Panc1 (cell line): ENCODE results near the gene STAB1. TPM values are rescaled to one million over a fixed set of nuclear protein-coding genes. Genes with fewer than 3 reads are reported as not detected.

Source experiments
- ATAC-seq: fragments of 200-7000 bp; cut with Tn5 transposase; 2 replicates; pipeline ENCODE4 v1.9.1; 2020; ENCODE audit warnings: mild to moderate bottlenecking, moderate library complexity
- BruUV-seq: library from RNA; stranded (reverse); fragments of 400-500 nt; replicated peaks from 2 replicates; lab custom pipeline; 2021; lab: Mats Ljungman, UMichigan
- CTCF ChIA-PET: fragments of 300-600 bp; sonication (Branson Sonifier 250); formaldehyde crosslinking; loops from one replicate; lab custom pipeline; 2022; ENCODE audit warnings: antibody characterized with exemption; lab: Charles Lee
- POLR2A ChIA-PET: fragments of 300-600 bp; sonication (Branson Sonifier 250); formaldehyde crosslinking; loops from one replicate; lab custom pipeline; 2022; ENCODE audit warnings: antibody characterized with exemption; lab: Charles Lee
- DNase-seq: peaks from one replicate; pipeline ENCODE4 v3.0.0-alpha.2; 2010; ENCODE audit warnings: low read depth, low spot score
- H3K27ac ChIP-seq: 2 replicates; pipeline ENCODE4 v1.5.1; 2011; ENCODE audit warnings: mild to moderate bottlenecking, low read length, inconsistent platforms
- H3K27me3 ChIP-seq: fragments of 200-500 bp; sonication (Bioruptor generic); 2 replicates; pipeline ENCODE4 v1.6.0; 2014; ENCODE audit warnings: low read length, inconsistent platforms; ENCODE audit not compliant: control insufficient read depth, insufficient read depth
- H3K36me3 ChIP-seq: fragments of 200-500 bp; sonication (Bioruptor generic); 2 replicates; pipeline ENCODE4 v1.5.1; 2014; ENCODE audit warnings: inconsistent platforms, mild to moderate bottlenecking, low read length, moderate library complexity; ENCODE audit not compliant: control insufficient read depth, insufficient read depth
- H3K4me1 ChIP-seq: 2 replicates; pipeline ENCODE4 v1.5.1; 2011; ENCODE audit warnings: inconsistent platforms, mild to moderate bottlenecking, low read length, moderate library complexity; ENCODE audit not compliant: control insufficient read depth, insufficient read depth
- H3K4me3 ChIP-seq, 2 experiments: 2 replicates each; pipeline ENCODE4 v1.5.1; 2011 to 2012; ENCODE audit warnings: low read depth in 2 of 2, low read length in 2 of 2, mild to moderate bottlenecking in 2 of 2, inconsistent platforms in 1 of 2, moderate library complexity in 1 of 2
- H3K9me3 ChIP-seq: fragments of 200-500 bp; sonication (Bioruptor generic); 2 replicates; pipeline ENCODE4 v1.5.1; 2014; ENCODE audit warnings: low read depth, mild to moderate bottlenecking, inconsistent platforms, low read length, moderate library complexity; ENCODE audit not compliant: control insufficient read depth, insufficient read depth
- CTCF ChIP-seq: fragments of 450-650 bp; IDR thresholded peaks from 2 replicates; pipeline ENCODE4 v1.5.1; 2017; ENCODE audit warnings: mild to moderate bottlenecking
- POLR2AphosphoS5 ChIP-seq: IDR thresholded peaks from 2 replicates; pipeline ENCODE4 v1.6.1; 2012; ENCODE audit warnings: mild to moderate bottlenecking, low read depth, low read length, moderate library complexity
- REST ChIP-seq, 2 experiments: IDR thresholded peaks; 2 replicates each; pipeline ENCODE4 v1.6.1; 2011 to 2012; ENCODE audit warnings: low read depth in 2 of 2, control low read depth in 1 of 2, low read length in 1 of 2, mild to moderate bottlenecking in 1 of 2, moderate library complexity in 1 of 2; ENCODE audit not compliant: insufficient read depth in 1 of 2
- SIN3A ChIP-seq: IDR thresholded peaks from 2 replicates; pipeline ENCODE4 v1.6.1; 2012; ENCODE audit warnings: low read depth, mild to moderate bottlenecking, low read length, moderate library complexity, borderline replicate concordance; ENCODE audit not compliant: insufficient read depth
- TCF7L2 ChIP-seq: IDR thresholded peaks from 2 replicates; pipeline ENCODE4 v1.6.1; 2011; ENCODE audit warnings: mild to moderate bottlenecking, low read depth, low read length, inconsistent platforms
- in situ Hi-C: cut with HindIII; loops from 2 replicates; pipeline ENCODE4 v1.10.0; 2016; ENCODE audit warnings: low sequenced_read_pairs, low pct_unique_long_range_greater_than_20kb
- intact Hi-C: fragments of 100-400 bp; cut with micrococcal nuclease; formaldehyde crosslinking; loops from one replicate; pipeline ENCODE4 v1.10.0; 2022; ENCODE audit not compliant: unreplicated experiment
- total RNA-seq: library from RNA; stranded (reverse); gene quantifications from one replicate; pipeline ENCODE4 v1.2.1, GENCODE V29; 2021; ENCODE audit not compliant: unreplicated experiment

STAB1 gene
- total RNA-seq, 1 experiment from 2014 or later = 0.39 TPM

DNA sequence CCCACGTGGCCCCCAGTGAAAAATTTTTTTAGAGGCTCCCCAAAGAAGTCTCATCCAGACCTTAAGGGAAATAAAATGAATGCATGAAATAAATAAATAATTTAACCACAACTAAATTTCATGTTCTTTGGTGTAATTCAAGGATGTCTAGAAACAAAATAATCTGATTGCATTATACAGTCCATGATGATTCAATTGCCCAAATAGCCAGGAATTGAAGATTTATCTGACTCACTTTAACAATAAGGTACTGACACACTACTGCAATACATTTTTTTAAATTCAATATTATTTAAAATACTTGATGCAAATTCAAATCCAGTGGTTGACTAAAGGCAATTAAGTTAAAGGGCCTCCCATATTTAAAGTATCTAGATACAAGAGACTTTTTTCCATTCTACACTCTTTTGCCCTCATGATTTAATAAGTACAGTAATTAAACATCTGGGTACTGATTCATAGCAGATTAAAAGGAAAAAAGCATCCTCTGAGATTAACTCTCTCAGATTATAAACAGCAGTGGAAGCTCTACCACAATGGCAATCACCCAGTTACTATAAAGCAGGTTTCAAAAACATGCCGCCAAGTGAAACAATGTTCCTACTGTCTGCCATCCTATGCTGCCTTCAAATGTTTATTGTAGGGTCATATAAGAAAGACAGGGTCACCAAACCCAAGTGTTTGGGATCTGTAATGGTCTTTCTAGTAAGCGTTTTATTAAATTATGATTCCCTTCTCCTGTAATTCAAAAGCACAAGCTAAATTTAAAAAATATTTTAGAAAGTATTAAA, 51.2 kb downstream of the STAB1 start:
- in situ Hi-C loops (no loop called here), intact Hi-C loops (no loop called here)
- Histone ChIP-seq H3K27ac (no peak overlapping the region), H3K4me1 (no peaks in the 10 kb centered on the region), H3K27me3 (no peaks in the 10 kb centered on the region), H3K4me3 (no peak overlapping the region), H3K9me3 (no peaks in the 10 kb centered on the region), H3K36me3 (peaks cover 8% of the 10 kb centered on the region; the same call in 1 of the 2 replicates)
- ATAC-seq = no peak
- TF ChIP-seq CTCF (no peak), SIN3A (no peak), REST (IDR thresholded peaks at IDR 0.05; ENCODE audit: insufficient read depth in 1 of 2, low read depth in 2 of 2, low read length in 1 of 2) (no peak), TCF7L2 (no peak), POLR2AphosphoS5 (no peak)
- TSS peak; percentile 70 for BruUV-seq
- ChIA-PET CTCF (no interaction called here), POLR2A (no interaction called here)
- no peak for DNase-seq

DNA sequence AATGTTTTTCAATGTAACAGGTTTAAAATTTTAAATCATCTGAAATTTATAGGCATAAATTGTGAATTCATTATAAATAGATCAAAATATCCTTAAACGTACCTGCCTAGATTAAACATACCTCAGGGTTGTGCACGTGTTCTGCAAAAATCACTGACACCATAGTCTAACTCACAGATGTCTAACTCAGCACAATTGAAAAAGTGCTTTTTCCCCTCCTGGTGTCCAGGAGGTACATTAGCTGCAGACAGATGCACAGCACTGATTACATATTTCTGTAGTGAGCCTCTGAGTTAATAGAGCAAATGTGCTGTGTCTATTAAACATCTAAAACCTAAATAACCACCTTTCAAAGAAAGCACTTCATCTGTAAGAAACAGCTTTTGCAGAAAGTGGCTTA, 52.0 kb downstream of the STAB1 start:
- no TSS peak for BruUV-seq
- no peak for DNase-seq
- no peak for ATAC-seq
- ChIA-PET POLR2A (no interaction called here), CTCF (interaction anchor here (0.6 kb wide), 1 partner anchor 122 kb away, joined by 4 read pairs; no protein-coding TSS in a partner anchor)
- no peak overlapping the region for H3K27ac ChIP-seq
- TF ChIP-seq POLR2AphosphoS5 (no peak), TCF7L2 (no peak), SIN3A (no peak), REST (IDR thresholded peaks at IDR 0.05; ENCODE audit: insufficient read depth in 1 of 2, low read depth in 2 of 2, low read length in 1 of 2) (no peak), CTCF (no peak)
- H3K4me1 ChIP-seq = no peaks in the 10 kb centered on the region
- no peak overlapping the region for H3K4me3 ChIP-seq
- no peaks in the 10 kb centered on the region for H3K9me3 ChIP-seq
- in situ Hi-C loops (no loop called here), intact Hi-C loops (no loop called here)
- H3K27me3 ChIP-seq = no peaks in the 10 kb centered on the region
- peaks cover 8% of the 10 kb centered on the region; the same call in 1 of the 2 replicates for H3K36me3 ChIP-seq
